Sigmoid colon (tissue), 7 donors: ENCODE results near the gene LYSMD4. TPM values are rescaled to one million over a fixed set of nuclear protein-coding genes. Genes with fewer than 3 reads are reported as not detected.

ENCODE experiments used
- DNase-seq: peaks from one replicate; pipeline ENCODE4 v3.0.0-alpha.2; 2019
- H3K27ac ChIP-seq, 4 donors: fragments of 200-600 bp; sonication (generic); one replicate each; pipeline ENCODE4 v1.5.1; 2016 to 2019; ENCODE audit warnings: mild to moderate bottlenecking in 1 of 4
- H3K27me3 ChIP-seq, 3 donors: fragments of 200-600 bp; sonication (generic); one replicate each; pipeline ENCODE4 v1.5.1; 2019; ENCODE audit warnings: mild to moderate bottlenecking in 1 of 3
- H3K36me3 ChIP-seq, 4 donors: fragments of 200-600 bp; sonication (generic); one replicate each; pipeline ENCODE4 v1.5.1; 2016 to 2019
- H3K4me1 ChIP-seq, 4 donors: fragments of 200-600 bp; sonication (generic); one replicate each; pipeline ENCODE4 v1.5.1; 2017 to 2019
- H3K4me3 ChIP-seq, 4 donors: fragments of 200-600 bp; sonication (generic); one replicate each; pipeline ENCODE4 v1.5.1; 2017 to 2019; ENCODE audit warnings: mild to moderate bottlenecking in 2 of 4, moderate library complexity in 1 of 4
- H3K9me3 ChIP-seq, 4 donors: fragments of 200-600 bp in 3 of 4; sonication (generic) in 3 of 4; one replicate each; pipeline versions ENCODE4 v1.5.1 to v1.6.1; 2013 to 2019
- CTCF ChIP-seq, 4 experiments: fragments of 450-650 bp in 3 of 4; fragments of 200-600 bp in 1 of 4; IDR thresholded peaks; one replicate each; pipeline ENCODE4 v1.5.1; 2016 to 2019; ENCODE audit warnings: antibody characterized with exemption in 4 of 4, mild to moderate bottlenecking in 3 of 4, moderate library complexity in 2 of 4
- EP300 ChIP-seq, 4 donors: sonication (generic); formaldehyde crosslinking; IDR thresholded peaks; one replicate each; pipeline ENCODE4 v1.6.1; 2017; ENCODE audit warnings: antibody characterized with exemption in 4 of 4
- POLR2A ChIP-seq, 2 donors: fragments of 450-650 bp; IDR thresholded peaks; one replicate each; pipeline ENCODE4 v1.6.1; 2016; ENCODE audit warnings: antibody characterized with exemption in 2 of 2, mild to moderate bottlenecking in 2 of 2, moderate library complexity in 2 of 2
- POLR2AphosphoS5 ChIP-seq, 4 donors: sonication (generic); formaldehyde crosslinking; IDR thresholded peaks; one replicate each; pipeline ENCODE4 v1.6.1; 2017; ENCODE audit warnings: antibody characterized with exemption in 4 of 4
- WGBS, 2 donors: extraction: QIAGEN DNeasy Blood & Tissue Kit; methylation state at CpG; one replicate each; pipeline ENCODE4 v1.1.7; 2013; 5-methylcytosine and 5-hydroxymethylcytosine counted together
- intact Hi-C: fragments of 100-400 bp; cut with DNase I; formaldehyde crosslinking; loops from one replicate; pipeline ENCODE4 v1.15.1; 2023
- polyA plus RNA-seq, 3 donors: library from polyadenylated mRNA; stranded (reverse); fragments of 200-250 nt; gene quantifications; one replicate each; pipeline ENCODE4 v1.2.3, GENCODE V29; 2013
- total RNA-seq, 4 donors: library from RNA; depleted of rRNA; stranded (reverse); fragments of >200 nt; gene quantifications; one replicate each; pipeline ENCODE4 v1.1.0, GENCODE V29; 2016
- donor health status: healthy with polysubstance abuse.
- donor health status: Bipolar disorder and iron deficiency.
- donor health status: healthy.

LYSMD4 gene
- total and polyA plus RNA-seq, 7 donors = 5.1 to 15.3 (median 7.1) TPM

- no peak for TF ChIP-seq POLR2AphosphoS5 (IDR thresholded peaks at IDR 0.05)
- no peak for TF ChIP-seq POLR2A (IDR thresholded peaks at IDR 0.05)
- no peak for TF ChIP-seq CTCF (IDR thresholded peaks at IDR 0.05)
- no peak for TF ChIP-seq EP300 (IDR thresholded peaks at IDR 0.05)
- 96% methylated on average over 3 of the region's 3 CpGs for WGBS, 2 donors
- intact Hi-C loops = no loop called here
- Histone ChIP-seq H3K27ac (no peak overlapping the region), H3K36me3 (peaks cover 0 to under 1% (median 0%) of the 10 kb centered on the region in 4 donors), H3K4me3 (no peak overlapping the region), H3K9me3 (no peaks in the 10 kb centered on the region), H3K4me1 (peaks cover 0 to 10% (median 2%) of the 10 kb centered on the region in 4 donors), H3K27me3 (no peaks in the 10 kb centered on the region)
- no peak for DNase-seq
Observed at GRCh38 chr15:99722406-99722805, 10.8 kb downstream of the LYSMD4 start.

- no peak for TF ChIP-seq POLR2A (IDR thresholded peaks at IDR 0.05)
- TF ChIP-seq CTCF (IDR thresholded peaks at IDR 0.05) = no peak
- TF ChIP-seq POLR2AphosphoS5 (IDR thresholded peaks at IDR 0.05) = no peak
- Histone ChIP-seq H3K27ac (no peak overlapping the region), H3K4me3 (no peak overlapping the region), H3K9me3 (no peaks in the 10 kb centered on the region), H3K4me1 (peaks cover 0 to 15% (median 7%) of the 10 kb centered on the region in 4 donors), H3K27me3 (no peaks in the 10 kb centered on the region), H3K36me3 (no peaks in the 10 kb centered on the region)
- no peak for DNase-seq
- intact Hi-C loops = no loop called here
- 96 to 98% methylated on average over 4 of the region's 4 CpGs for WGBS, 2 donors
Observed at GRCh38 chr15:99721896-99722295, 11.3 kb downstream of the LYSMD4 start.

GRCh38 chr15:99721104-99721778 is 12.0 kb downstream of the LYSMD4 start:
- Histone ChIP-seq H3K4me3 (no peak overlapping the region), H3K4me1 (peaks cover 0 to 22% (median 12%) of the 10 kb centered on the region in 4 donors), H3K36me3 (no peaks in the 10 kb centered on the region), H3K27me3 (no peaks in the 10 kb centered on the region), H3K9me3 (no peaks in the 10 kb centered on the region), H3K27ac (no peak overlapping the region)
- DNase-seq = no peak
- intact Hi-C loops = no loop called here
- TF ChIP-seq POLR2AphosphoS5 (IDR thresholded peaks at IDR 0.05) (no peak), POLR2A (IDR thresholded peaks at IDR 0.05) (no peak), EP300 (IDR thresholded peaks at IDR 0.05) (no peak), CTCF (IDR thresholded peaks at IDR 0.05) (no peak)
- 66 to 78% methylated on average over 3 of the region's 3 CpGs for WGBS, 2 donors

- TF ChIP-seq POLR2AphosphoS5 (IDR thresholded peaks at IDR 0.05) (no peak), EP300 (IDR thresholded peaks at IDR 0.05) (no peak), CTCF (IDR thresholded peaks at IDR 0.05) (no peak), POLR2A (IDR thresholded peaks at IDR 0.05) (no peak)
- H3K36me3 ChIP-seq = peaks cover 0 to 7% (median 0%) of the 10 kb centered on the region in 4 donors
- intact Hi-C loops = no loop called here
- H3K4me1 ChIP-seq = peaks cover 0 to 22% (median 12%) of the 10 kb centered on the region in 4 donors
- no peaks in the 10 kb centered on the region for H3K9me3 ChIP-seq
- DNase-seq = no peak
- H3K27ac ChIP-seq = no peak overlapping the region
- 63 to 86% methylated on average over 7 of the region's 7 CpGs for WGBS, 2 donors
- H3K4me3 ChIP-seq = no peak overlapping the region
- no peaks in the 10 kb centered on the region for H3K27me3 ChIP-seq
Observed at GRCh38 chr15:99720533-99720932, 12.7 kb downstream of the LYSMD4 start.
